Right lobe of liver (tissue), 4 donors: ENCODE results near the gene HP1BP3.

Source experiments
- POLR2A ChIP-seq: fragments of 450-650 bp; IDR thresholded peaks from one replicate; pipeline ENCODE4 v1.6.1; 2017; ENCODE audit warnings: antibody characterized with exemption, mild to moderate bottlenecking
- TF ChIP-seq, protein P1 (sequence below), 4 donors: fragments of 200-600 bp in 3 of 4; fragments of 450-650 bp in 1 of 4; IDR thresholded peaks; one replicate each; pipeline versions ENCODE4 v1.5.1 to v1.8.0; 2016 to 2022; ENCODE audit warnings: antibody characterized with exemption in 4 of 4, mild to moderate bottlenecking in 2 of 4
- donor health status: DM: no; HTN: no; CAD: no.
- donor health status: DM: no; HTN: no; CAD: no.
- donor health status: DM: no; HTN: yes; CAD: no.

- TF ChIP-seq, protein P1, sequence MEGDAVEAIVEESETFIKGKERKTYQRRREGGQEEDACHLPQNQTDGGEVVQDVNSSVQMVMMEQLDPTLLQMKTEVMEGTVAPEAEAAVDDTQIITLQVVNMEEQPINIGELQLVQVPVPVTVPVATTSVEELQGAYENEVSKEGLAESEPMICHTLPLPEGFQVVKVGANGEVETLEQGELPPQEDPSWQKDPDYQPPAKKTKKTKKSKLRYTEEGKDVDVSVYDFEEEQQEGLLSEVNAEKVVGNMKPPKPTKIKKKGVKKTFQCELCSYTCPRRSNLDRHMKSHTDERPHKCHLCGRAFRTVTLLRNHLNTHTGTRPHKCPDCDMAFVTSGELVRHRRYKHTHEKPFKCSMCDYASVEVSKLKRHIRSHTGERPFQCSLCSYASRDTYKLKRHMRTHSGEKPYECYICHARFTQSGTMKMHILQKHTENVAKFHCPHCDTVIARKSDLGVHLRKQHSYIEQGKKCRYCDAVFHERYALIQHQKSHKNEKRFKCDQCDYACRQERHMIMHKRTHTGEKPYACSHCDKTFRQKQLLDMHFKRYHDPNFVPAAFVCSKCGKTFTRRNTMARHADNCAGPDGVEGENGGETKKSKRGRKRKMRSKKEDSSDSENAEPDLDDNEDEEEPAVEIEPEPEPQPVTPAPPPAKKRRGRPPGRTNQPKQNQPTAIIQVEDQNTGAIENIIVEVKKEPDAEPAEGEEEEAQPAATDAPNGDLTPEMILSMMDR (IDR thresholded peaks at IDR 0.05): no peak
- TF ChIP-seq POLR2A: no peak
These were observed 57.8 kb downstream of the HP1BP3 start for GRCh38 chr1:20729155-20729931.
